ENCODE data around the gene TEKT5. TPM values are rescaled to one million over a fixed set of nuclear protein-coding genes. Genes with fewer than 3 reads are reported as not detected.

Gene TEKT5
- total and polyA plus RNA-seq, 12 donors: 0.59 to 0.69 TPM; not detected in 10

DNA sequence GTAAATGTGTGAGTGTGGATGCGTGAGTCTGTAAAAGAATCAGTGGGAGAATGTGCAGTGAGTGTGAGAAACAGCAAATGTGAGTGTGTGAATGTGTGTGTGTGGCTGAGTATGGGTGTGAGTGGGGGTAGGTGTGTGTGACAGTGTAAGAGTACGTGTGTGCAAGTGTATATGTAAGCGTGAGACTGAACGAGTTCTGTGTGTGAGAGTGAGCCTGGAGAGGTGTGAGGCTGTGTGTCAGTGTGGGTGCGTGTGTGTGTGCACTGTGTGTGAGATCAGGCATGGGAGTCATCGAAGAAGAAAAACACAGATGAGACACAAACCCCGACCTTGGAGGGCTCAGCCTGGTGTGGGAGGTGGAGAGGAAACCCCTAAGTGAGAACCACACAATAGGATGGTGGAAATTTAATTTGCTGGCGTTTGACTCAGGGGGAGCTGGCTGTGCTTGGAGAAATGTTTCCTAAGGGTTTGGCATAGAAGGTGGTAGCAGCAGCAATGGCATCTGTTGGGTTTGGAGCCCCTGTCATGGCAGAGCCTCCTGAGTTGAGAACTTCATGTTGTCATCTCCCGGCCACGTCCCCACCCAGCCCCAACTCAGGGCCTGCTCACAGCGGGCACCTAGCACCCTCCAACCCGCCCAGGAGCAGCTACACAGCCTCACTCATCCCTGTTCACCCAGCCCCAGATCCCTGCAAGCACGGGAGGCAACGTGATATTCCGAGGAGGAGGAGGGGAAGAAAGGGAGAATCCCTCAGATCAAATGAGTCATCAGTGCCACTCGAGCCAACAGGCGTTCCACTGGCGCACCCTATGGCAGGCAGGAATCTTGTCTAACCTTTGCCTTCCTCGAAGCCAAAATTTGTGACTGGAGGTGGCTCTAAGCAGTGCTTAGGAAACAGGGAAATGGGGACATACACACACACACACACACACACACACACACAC is 34.6 kb upstream of the TEKT5 start:
- Histone ChIP-seq H3K27ac (no peak overlapping the region), H3K9me3 (peaks cover 0 to 11% (median 0%) of the 10 kb centered on the region in 11 donors), H3K27me3 (no peaks in the 10 kb centered on the region), H3K4me1 (peaks cover 0 to 5% (median 0%) of the 10 kb centered on the region in 9 donors), H3K36me3 (no peaks in the 10 kb centered on the region), H3K4me3 (no peak overlapping the region)
- intact Hi-C loops (cut with DNase I): loop anchor here in 5 of 10 donors (5.0 to 10.0 kb wide), 4 partner anchors 115 to 475 kb away; no protein-coding TSS in a partner anchor
- ATAC-seq (peak in 4 of 8 donors; percentile 22 to 79 (median 60)), DNase-seq (no peak)
- TF ChIP-seq, protein P1, sequence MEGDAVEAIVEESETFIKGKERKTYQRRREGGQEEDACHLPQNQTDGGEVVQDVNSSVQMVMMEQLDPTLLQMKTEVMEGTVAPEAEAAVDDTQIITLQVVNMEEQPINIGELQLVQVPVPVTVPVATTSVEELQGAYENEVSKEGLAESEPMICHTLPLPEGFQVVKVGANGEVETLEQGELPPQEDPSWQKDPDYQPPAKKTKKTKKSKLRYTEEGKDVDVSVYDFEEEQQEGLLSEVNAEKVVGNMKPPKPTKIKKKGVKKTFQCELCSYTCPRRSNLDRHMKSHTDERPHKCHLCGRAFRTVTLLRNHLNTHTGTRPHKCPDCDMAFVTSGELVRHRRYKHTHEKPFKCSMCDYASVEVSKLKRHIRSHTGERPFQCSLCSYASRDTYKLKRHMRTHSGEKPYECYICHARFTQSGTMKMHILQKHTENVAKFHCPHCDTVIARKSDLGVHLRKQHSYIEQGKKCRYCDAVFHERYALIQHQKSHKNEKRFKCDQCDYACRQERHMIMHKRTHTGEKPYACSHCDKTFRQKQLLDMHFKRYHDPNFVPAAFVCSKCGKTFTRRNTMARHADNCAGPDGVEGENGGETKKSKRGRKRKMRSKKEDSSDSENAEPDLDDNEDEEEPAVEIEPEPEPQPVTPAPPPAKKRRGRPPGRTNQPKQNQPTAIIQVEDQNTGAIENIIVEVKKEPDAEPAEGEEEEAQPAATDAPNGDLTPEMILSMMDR (IDR thresholded peaks at IDR 0.05): no peak
- 64 to 67% methylated on average over 19 of the region's 19 CpGs for WGBS, 2 donors

DNA sequence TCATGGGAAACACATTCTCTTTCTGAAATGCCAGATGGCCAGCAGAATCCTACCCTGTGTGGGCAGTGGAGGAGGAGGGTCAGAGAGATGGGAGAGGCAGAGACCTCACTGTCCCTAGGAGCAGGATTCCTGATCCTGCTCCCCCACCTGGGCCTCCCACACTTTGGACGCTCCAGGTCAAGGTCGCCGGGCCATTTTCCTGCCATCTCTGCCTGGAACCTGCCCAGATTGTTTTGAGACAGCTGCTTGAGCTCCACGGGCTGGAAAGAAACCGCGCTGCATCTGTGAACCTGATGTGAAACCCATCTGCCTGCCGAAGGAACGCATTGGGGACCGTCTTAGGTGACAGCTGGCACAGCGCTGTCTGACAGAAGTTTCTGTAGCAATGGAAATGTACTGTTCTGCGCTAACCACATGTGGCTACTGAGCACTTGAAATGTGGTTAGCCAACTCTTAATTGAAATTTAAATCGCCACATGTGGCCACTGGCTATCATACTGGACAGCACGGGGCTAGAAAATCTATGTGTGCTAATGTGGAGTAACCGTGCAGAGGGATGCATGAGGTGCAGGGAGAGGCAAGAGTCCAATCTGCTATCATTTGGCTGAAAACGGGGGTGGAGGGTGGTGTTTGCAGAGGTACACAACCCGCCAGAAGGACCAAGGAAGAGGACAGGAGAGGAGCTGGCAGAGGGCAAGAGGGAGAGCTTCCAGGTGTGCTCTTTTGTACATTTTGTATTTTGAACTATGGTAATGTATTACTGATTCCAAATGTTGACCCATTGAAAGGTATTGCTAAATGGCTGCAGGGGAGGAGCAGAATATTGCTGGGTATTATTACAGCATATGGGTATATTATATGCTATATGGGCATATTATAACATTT is 33.5 kb upstream of the TEKT5 start:
- Histone ChIP-seq H3K27me3 (no peaks in the 10 kb centered on the region), H3K27ac (no peak overlapping the region), H3K4me1 (peaks cover 0 to 5% (median 0%) of the 10 kb centered on the region in 9 donors), H3K36me3 (no peaks in the 10 kb centered on the region), H3K4me3 (no peak overlapping the region), H3K9me3 (peaks cover 0 to 4% (median 0%) of the 10 kb centered on the region in 11 donors)
- ATAC-seq (peak in 3 of 8 donors; percentile 23 to 45 (median 24)), DNase-seq (no peak)
- TF ChIP-seq, protein P1 (IDR thresholded peaks at IDR 0.05): no peak
- intact Hi-C loops (cut with DNase I): no loop called here
- 54 to 56% methylated on average over 16 of the region's 16 CpGs for WGBS, 2 donors

DNA sequence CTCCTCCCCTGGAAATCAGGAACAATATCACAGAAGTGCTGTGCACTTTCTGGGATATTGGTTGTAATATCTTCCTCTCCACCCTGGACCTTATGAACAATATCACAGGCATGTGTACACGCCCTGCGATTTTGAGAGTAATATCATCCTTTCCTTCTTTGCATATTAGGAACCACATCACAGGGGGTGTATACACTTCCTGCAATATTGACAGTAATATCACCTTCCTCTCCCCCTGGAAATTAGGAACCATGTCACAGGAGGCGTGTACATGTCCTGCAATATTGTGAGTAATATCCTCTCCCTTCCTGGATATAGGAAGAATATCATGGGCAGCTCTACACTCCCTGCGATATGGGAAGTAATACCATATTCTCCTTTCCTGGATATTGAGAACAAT is 14.2 kb upstream of the TEKT5 start:
- ATAC-seq: no peak
- H3K27ac ChIP-seq: no peak overlapping the region
- no peak for DNase-seq
- H3K27me3 ChIP-seq: peaks cover 0 to 17% (median 0%) of the 10 kb centered on the region in 7 donors
- no peaks in the 10 kb centered on the region for H3K4me1 ChIP-seq
- peaks cover 0 to 3% (median 0%) of the 10 kb centered on the region in 11 donors for H3K9me3 ChIP-seq
- no peaks in the 10 kb centered on the region for H3K36me3 ChIP-seq
- WGBS, 2 donors: 59 to 64% methylated on average over 4 of the region's 4 CpGs
- TF ChIP-seq, protein P1 (IDR thresholded peaks at IDR 0.05): no peak
- no peak overlapping the region for H3K4me3 ChIP-seq
- intact Hi-C loops (cut with DNase I): no loop called here

DNA sequence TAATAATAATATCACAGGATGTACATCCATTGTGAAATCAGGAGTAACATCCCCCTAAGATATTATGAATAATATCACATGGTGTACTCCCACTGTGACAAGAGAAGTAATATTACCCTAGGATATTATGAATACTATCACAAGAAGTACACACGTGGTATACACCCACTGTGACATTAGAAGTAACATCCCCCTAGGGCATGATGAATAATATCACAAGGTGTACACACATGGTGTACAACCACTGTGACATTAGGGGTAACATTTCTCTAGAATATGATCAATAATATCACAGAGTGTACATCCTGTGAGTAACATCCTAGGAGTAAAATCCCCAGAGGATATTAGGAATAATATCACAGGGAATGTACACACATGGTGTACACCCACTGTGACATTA is 5.0 kb upstream of the TEKT5 start:
- Histone ChIP-seq H3K4me3 (no peak overlapping the region), H3K27me3 (no peaks in the 10 kb centered on the region), H3K4me1 (no peaks in the 10 kb centered on the region), H3K27ac (no peak overlapping the region), H3K36me3 (no peaks in the 10 kb centered on the region), H3K9me3 (peaks cover 0 to 31% (median 0%) of the 10 kb centered on the region in 11 donors)
- no peak for ATAC-seq
- no peak for DNase-seq
- TF ChIP-seq, protein P1 (IDR thresholded peaks at IDR 0.05): no peak
- WGBS, 2 donors: 67 to 70% methylated on average over 1 of the region's 1 CpG
- intact Hi-C loops (cut with DNase I): loop anchor here in 1 of 10 donors (10.0 kb wide), 1 partner anchor 55 kb away; no protein-coding TSS in a partner anchor

Data from heart right ventricle (tissue), 16 donors.